Sigmoid colon (tissue), 7 donors: ENCODE results near the gene REC114. TPM values are rescaled to one million over a fixed set of nuclear protein-coding genes. Genes with fewer than 3 reads are reported as not detected.
"Not testable (repeated sequence)": the region's sequence is repeated elsewhere in the genome, so short reads cannot be mapped to it uniquely, and the experiment has no call there.

Source experiments
- DNase-seq: peaks from one replicate; pipeline ENCODE4 v3.0.0-alpha.2; 2019
- H3K27ac ChIP-seq, 4 donors: fragments of 200-600 bp; sonication (generic); one replicate each; pipeline ENCODE4 v1.5.1; 2016 to 2019; ENCODE audit warnings: mild to moderate bottlenecking in 1 of 4
- H3K27me3 ChIP-seq, 3 donors: fragments of 200-600 bp; sonication (generic); one replicate each; pipeline ENCODE4 v1.5.1; 2019; ENCODE audit warnings: mild to moderate bottlenecking in 1 of 3
- H3K36me3 ChIP-seq, 4 donors: fragments of 200-600 bp; sonication (generic); one replicate each; pipeline ENCODE4 v1.5.1; 2016 to 2019
- H3K4me1 ChIP-seq, 4 donors: fragments of 200-600 bp; sonication (generic); one replicate each; pipeline ENCODE4 v1.5.1; 2017 to 2019
- H3K4me3 ChIP-seq, 4 donors: fragments of 200-600 bp; sonication (generic); one replicate each; pipeline ENCODE4 v1.5.1; 2017 to 2019; ENCODE audit warnings: mild to moderate bottlenecking in 2 of 4, moderate library complexity in 1 of 4
- H3K9me3 ChIP-seq, 4 donors: fragments of 200-600 bp in 3 of 4; sonication (generic) in 3 of 4; one replicate each; pipeline versions ENCODE4 v1.5.1 to v1.6.1; 2013 to 2019
- CTCF ChIP-seq, 4 experiments: fragments of 450-650 bp in 3 of 4; fragments of 200-600 bp in 1 of 4; IDR thresholded peaks; one replicate each; pipeline ENCODE4 v1.5.1; 2016 to 2019; ENCODE audit warnings: antibody characterized with exemption in 4 of 4, mild to moderate bottlenecking in 3 of 4, moderate library complexity in 2 of 4
- EP300 ChIP-seq, 4 donors: sonication (generic); formaldehyde crosslinking; IDR thresholded peaks; one replicate each; pipeline ENCODE4 v1.6.1; 2017; ENCODE audit warnings: antibody characterized with exemption in 4 of 4
- POLR2A ChIP-seq, 2 donors: fragments of 450-650 bp; IDR thresholded peaks; one replicate each; pipeline ENCODE4 v1.6.1; 2016; ENCODE audit warnings: antibody characterized with exemption in 2 of 2, mild to moderate bottlenecking in 2 of 2, moderate library complexity in 2 of 2
- POLR2AphosphoS5 ChIP-seq, 4 donors: sonication (generic); formaldehyde crosslinking; IDR thresholded peaks; one replicate each; pipeline ENCODE4 v1.6.1; 2017; ENCODE audit warnings: antibody characterized with exemption in 4 of 4
- WGBS, 2 donors: extraction: QIAGEN DNeasy Blood & Tissue Kit; methylation state at CpG; one replicate each; pipeline ENCODE4 v1.1.7; 2013; 5-methylcytosine and 5-hydroxymethylcytosine counted together
- intact Hi-C: fragments of 100-400 bp; cut with DNase I; formaldehyde crosslinking; loops from one replicate; pipeline ENCODE4 v1.15.1; 2023
- polyA plus RNA-seq, 3 donors: library from polyadenylated mRNA; stranded (reverse); fragments of 200-250 nt; gene quantifications; one replicate each; pipeline ENCODE4 v1.2.3, GENCODE V29; 2013
- total RNA-seq, 4 donors: library from RNA; depleted of rRNA; stranded (reverse); fragments of >200 nt; gene quantifications; one replicate each; pipeline ENCODE4 v1.1.0, GENCODE V29; 2016
- donor health status: healthy with polysubstance abuse.
- donor health status: Bipolar disorder and iron deficiency.
- donor health status: healthy.

REC114 gene
- total and polyA plus RNA-seq, 7 donors, result not detected

DNA sequence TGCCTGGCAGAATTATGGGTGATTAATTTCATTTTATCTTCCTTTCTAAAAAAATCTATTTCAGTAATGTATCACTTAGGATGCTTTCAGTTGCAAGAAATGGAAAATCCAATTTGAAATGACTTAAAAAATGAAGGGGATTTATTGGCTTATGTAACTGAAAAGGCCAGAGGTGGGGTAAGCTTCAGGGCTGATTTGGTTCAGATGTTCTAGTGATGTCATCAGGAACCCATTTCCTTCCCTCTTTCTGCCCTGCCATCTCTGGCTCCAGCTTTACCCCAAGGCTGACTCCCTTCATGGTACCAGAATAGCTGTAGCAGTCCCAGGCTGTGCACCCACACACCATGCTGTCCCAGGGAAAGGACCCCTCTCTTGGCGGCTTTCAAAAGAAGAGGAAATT lies 18.5 kb upstream of the REC114 start:
- no peaks in the 10 kb centered on the region for H3K4me1 ChIP-seq
- no peak for DNase-seq
- H3K27me3 ChIP-seq, result no peaks in the 10 kb centered on the region
- no peaks in the 10 kb centered on the region for H3K9me3 ChIP-seq
- H3K27ac ChIP-seq, result no peak overlapping the region
- H3K36me3 ChIP-seq, result no peaks in the 10 kb centered on the region
- no peak for TF ChIP-seq CTCF (IDR thresholded peaks at IDR 0.05)
- TF ChIP-seq POLR2AphosphoS5 (IDR thresholded peaks at IDR 0.05), result no peak
- TF ChIP-seq EP300 (IDR thresholded peaks at IDR 0.05), result no peak
- TF ChIP-seq POLR2A (IDR thresholded peaks at IDR 0.05), result no peak
- no peak overlapping the region for H3K4me3 ChIP-seq
- intact Hi-C loops, result no loop called here
- WGBS, 2 donors, result 88 to 91% methylated on average over 1 of the region's 1 CpG

DNA sequence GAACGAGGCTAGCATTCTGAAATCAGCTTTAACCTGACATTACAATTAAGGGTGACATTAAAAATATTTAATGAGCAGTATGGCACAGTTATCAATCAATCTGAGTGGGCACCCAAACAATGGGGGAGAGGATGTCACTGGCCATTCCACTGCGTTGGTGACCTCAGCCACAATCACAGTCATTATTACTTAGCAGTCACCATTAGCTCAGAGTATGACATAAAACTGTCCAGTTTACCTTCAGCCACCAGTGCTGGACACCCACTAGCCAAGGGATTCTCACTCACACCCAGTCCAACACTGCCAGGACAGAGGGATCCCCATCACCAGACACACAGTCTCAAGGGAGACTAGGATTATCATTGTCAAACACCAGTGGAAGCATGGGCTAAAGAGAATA lies 17.5 kb upstream of the REC114 start:
- Histone ChIP-seq H3K9me3 (no peaks in the 10 kb centered on the region), H3K36me3 (no peaks in the 10 kb centered on the region), H3K27me3 (no peaks in the 10 kb centered on the region), H3K4me1 (no peaks in the 10 kb centered on the region), H3K4me3 (no peak overlapping the region), H3K27ac (no peak overlapping the region)
- DNase-seq, result no peak
- WGBS, 2 donors, result 54 to 57% methylated on average over 2 of the region's 2 CpGs
- intact Hi-C loops, result no loop called here
- TF ChIP-seq POLR2A (IDR thresholded peaks at IDR 0.05), result no peak
- TF ChIP-seq CTCF (IDR thresholded peaks at IDR 0.05), result no peak

GRCh38 chr15:73426323-73426994 lies 16.5 kb upstream of the REC114 start:
- H3K27me3 ChIP-seq, result no peaks in the 10 kb centered on the region
- no peak overlapping the region for H3K27ac ChIP-seq
- WGBS, 2 donors, result 37 to 41% methylated on average over 5 of the region's 5 CpGs
- H3K9me3 ChIP-seq, result no peaks in the 10 kb centered on the region
- no peaks in the 10 kb centered on the region for H3K36me3 ChIP-seq
- no peak for DNase-seq
- TF ChIP-seq POLR2A (IDR thresholded peaks at IDR 0.05) (no peak), POLR2AphosphoS5 (IDR thresholded peaks at IDR 0.05) (no peak), EP300 (IDR thresholded peaks at IDR 0.05) (no peak), CTCF (IDR thresholded peaks at IDR 0.05) (no peak)
- no peak overlapping the region for H3K4me3 ChIP-seq
- intact Hi-C loops, result no loop called here
- H3K4me1 ChIP-seq, result no peaks in the 10 kb centered on the region

GRCh38 chr15:73431329-73431728 lies 11.6 kb upstream of the REC114 start:
- WGBS, 2 donors, result 89% methylated on average over 7 of the region's 7 CpGs
- H3K4me3 ChIP-seq, H3K9me3 ChIP-seq, DNase-seq, H3K27me3 ChIP-seq, H3K36me3 ChIP-seq, H3K27ac ChIP-seq, intact Hi-C loops, H3K4me1 ChIP-seq: not testable (repeated sequence)

GRCh38 chr15:73433873-73434272 lies 9.1 kb upstream of the REC114 start:
- TF ChIP-seq EP300 (IDR thresholded peaks at IDR 0.05) (no peak), CTCF (IDR thresholded peaks at IDR 0.05) (no peak), POLR2A (IDR thresholded peaks at IDR 0.05) (no peak), POLR2AphosphoS5 (IDR thresholded peaks at IDR 0.05) (no peak)
- WGBS, 2 donors, result 80 to 84% methylated on average over 4 of the region's 4 CpGs

More at GRCh38 chr15:73433873-73434272, 9.1 kb upstream of the REC114 start:
- H3K36me3 ChIP-seq, result no peaks in the 10 kb centered on the region
- H3K4me1 ChIP-seq, result no peaks in the 10 kb centered on the region
- peaks cover 0 to 6% (median 0%) of the 10 kb centered on the region in 3 donors for H3K27me3 ChIP-seq
- H3K9me3 ChIP-seq, result no peaks in the 10 kb centered on the region
- no peak for DNase-seq
- intact Hi-C loops, result no loop called here
- no peak overlapping the region for H3K4me3 ChIP-seq
- no peak overlapping the region for H3K27ac ChIP-seq
